HL-60 (cell line): ENCODE results near the gene ERC2.

ENCODE experiments used
- DNase-seq, 2 experiments: peaks; one replicate each; pipeline ENCODE4 v3.0.0-alpha.2; 2010 to 2020; ENCODE audit warnings: low read depth in 1 of 2, low spot score in 1 of 2
- H3K27ac ChIP-seq: fragments of 250-450 bp; sonication (Bioruptor Pico); replicated peaks from 2 replicates; pipeline ENCODE4 v1.5.1; 2020; ENCODE audit warnings: mild to moderate bottlenecking, moderate library complexity
- H3K27me3 ChIP-seq: fragments of 250-450 bp; sonication (Bioruptor Pico); 2 replicates; pipeline ENCODE4 v1.5.1; 2021; ENCODE audit warnings: mild to moderate bottlenecking, moderate library complexity; ENCODE audit not compliant: insufficient read depth, poor library complexity, severe bottlenecking
- H3K4me3 ChIP-seq: replicated peaks from 2 replicates; pipeline ENCODE4 v1.5.1; 2011; ENCODE audit warnings: mild to moderate bottlenecking, control low read depth, low read length; ENCODE audit not compliant: insufficient read depth
- CTCF ChIP-seq: IDR thresholded peaks from one replicate; pipeline ENCODE4 v1.5.1; 2011; ENCODE audit warnings: low read length, control low read depth, inconsistent platforms; ENCODE audit not compliant: insufficient read depth
- GABPA ChIP-seq: IDR thresholded peaks from 2 replicates; pipeline ENCODE4 v1.6.1; 2012; ENCODE audit warnings: low read depth
- POLR2AphosphoS5 ChIP-seq: IDR thresholded peaks from 2 replicates; pipeline ENCODE4 v1.6.1; 2012; ENCODE audit warnings: low read depth
- REST ChIP-seq: IDR thresholded peaks from 2 replicates; pipeline ENCODE4 v1.6.1; 2012; ENCODE audit warnings: low read depth; ENCODE audit not compliant: insufficient replicate concordance
- SPI1 ChIP-seq: IDR thresholded peaks from 2 replicates; pipeline ENCODE4 v1.6.1; 2012; ENCODE audit warnings: low read depth, mild to moderate bottlenecking, borderline replicate concordance

Gene ERC2

GRCh38 chr3:56424336-56424735 is 43.9 kb downstream of the ERC2 start:
- H3K4me3 ChIP-seq: no peak overlapping the region
- peaks cover 2% of the 10 kb centered on the region for H3K27me3 ChIP-seq
- DNase-seq: no peak
- H3K27ac ChIP-seq: no peak overlapping the region
- no peak for TF ChIP-seq REST
- no peak for TF ChIP-seq GABPA
- no peak for TF ChIP-seq POLR2AphosphoS5
- no peak for TF ChIP-seq SPI1
- TF ChIP-seq CTCF: no peak

GRCh38 chr3:56423661-56424099 is 44.6 kb downstream of the ERC2 start:
- TF ChIP-seq REST (no peak), POLR2AphosphoS5 (no peak), GABPA (no peak), SPI1 (no peak), CTCF (no peak)
- Histone ChIP-seq H3K27ac (no peak overlapping the region), H3K27me3 (peaks cover under 1% of the 10 kb centered on the region), H3K4me3 (no peak overlapping the region)
- no peak for DNase-seq

GRCh38 chr3:56422316-56422715 is 46.0 kb downstream of the ERC2 start:
- no peak for DNase-seq
- Histone ChIP-seq H3K4me3 (no peak overlapping the region), H3K27me3 (no peaks in the 10 kb centered on the region), H3K27ac (no peak overlapping the region)
- TF ChIP-seq GABPA (no peak), CTCF (no peak)

- TF ChIP-seq REST (no peak), CTCF (no peak), SPI1 (no peak), POLR2AphosphoS5 (no peak), GABPA (no peak)
- H3K27me3 ChIP-seq: no peaks in the 10 kb centered on the region
- H3K27ac ChIP-seq: no peak overlapping the region
- H3K4me3 ChIP-seq: no peak overlapping the region
- DNase-seq: no peak
Measured at GRCh38 chr3:56421205-56421604, 47.1 kb downstream of the ERC2 start.
